B cell (primary cell): Measurements from ENCODE around the gene SMG9.

Source experiments
- CTCF ChIP-seq: fragments of 200-600 bp; IDR thresholded peaks from one replicate; pipeline ENCODE4 v1.8.0; 2022; ENCODE audit warnings: antibody characterized with exemption, mild to moderate bottlenecking
- EZH2 ChIP-seq: IDR thresholded peaks from 2 replicates; pipeline ENCODE4 v1.6.1; 2012; ENCODE audit warnings: borderline replicate concordance, low read depth, mild to moderate bottlenecking, moderate library complexity, low read length; ENCODE audit not compliant: insufficient read depth, poor library complexity, severe bottlenecking

GRCh38 chr19:43729919-43730318, 24.8 kb downstream of the SMG9 start:
- TF ChIP-seq CTCF (no peak), EZH2 (no peak)
